T-cell (primary cell): ENCODE measurements around the gene FBLN7. TPM values are rescaled to one million over a fixed set of nuclear protein-coding genes. Genes with fewer than 3 reads are reported as not detected.
A peak's percentile ranks its signal among the peaks of the same experiment; 100 is the strongest.
"Not testable (repeated sequence)": the region's sequence is repeated elsewhere in the genome, so short reads cannot be mapped to it uniquely, and the experiment has no call there.

ENCODE experiments used
- ATAC-seq, 4 experiments: fragments of 200-7000 bp in 3 of 4; fragments of 150-1000 bp in 1 of 4; cut with Tn5 transposase; replicated peaks in 1 of 4; 1 replicate in 3 of 4; 2 replicates in 1 of 4; pipeline ENCODE4 v1.10.0; 2021; ENCODE audit warnings: moderate library complexity in 3 of 4, mild to moderate bottlenecking in 2 of 4, moderate number of reproducible peaks in 1 of 4
- CTCF ChIA-PET, 2 donors: fragments of 300-600 bp; sonication (Branson Sonifier 250); formaldehyde crosslinking; loops; one replicate each; lab custom pipeline; 2022; ENCODE audit warnings: antibody characterized with exemption in 2 of 2; lab: Charles Lee
- POLR2A ChIA-PET, 2 donors: fragments of 300-600 bp; sonication (Branson Sonifier 250); formaldehyde crosslinking; loops; one replicate each; lab custom pipeline; 2022; ENCODE audit warnings: antibody characterized with exemption in 2 of 2; lab: Charles Lee
- DNase-seq, 35 experiments: peaks; one replicate each; pipeline versions ENCODE4 v3.0.0 to v3.0.0-alpha.2; 2013 to 2023
- H3K27ac ChIP-seq: one replicate; pipeline ENCODE4 v1.5.1; 2013; ENCODE audit warnings: low read length
- H3K27me3 ChIP-seq, 2 experiments: replicated peaks in 1 of 2; 1 replicate in 1 of 2; 2 replicates in 1 of 2; pipeline versions ENCODE4 v1.6.1 to v1.7.0; 2013; ENCODE audit warnings: low read length in 1 of 2, mixed read lengths in 1 of 2; ENCODE audit not compliant: control insufficient read depth in 2 of 2, insufficient read depth in 2 of 2; ENCODE audit errors: extremely low read depth in 1 of 2
- H3K36me3 ChIP-seq, 2 donors: 1 replicate in 1 of 2; 2 replicates in 1 of 2; pipeline versions ENCODE4 v1.6.1 to v1.7.0; 2013; ENCODE audit warnings: low read length in 1 of 2; ENCODE audit not compliant: control insufficient read depth in 2 of 2, insufficient read depth in 1 of 2; ENCODE audit errors: extremely low read depth in 1 of 2
- H3K4me1 ChIP-seq, 2 experiments: 1 replicate in 1 of 2; 2 replicates in 1 of 2; pipeline versions ENCODE4 v1.6.1 to v1.7.0; 2013; ENCODE audit warnings: low read length in 2 of 2, mixed read lengths in 1 of 2; ENCODE audit not compliant: insufficient read depth in 2 of 2, control insufficient read depth in 1 of 2; ENCODE audit errors: extremely low read depth in 1 of 2
- H3K4me3 ChIP-seq, 2 donors: 1 replicate in 1 of 2; 2 replicates in 1 of 2; pipeline versions ENCODE4 v1.5.1 to v1.7.0; 2013; ENCODE audit warnings: mild to moderate bottlenecking in 2 of 2, low read length in 1 of 2, moderate library complexity in 1 of 2; ENCODE audit not compliant: control insufficient read depth in 1 of 2; ENCODE audit errors: extremely low read depth in 1 of 2
- H3K9me3 ChIP-seq: 2 replicates; pipeline ENCODE4 v1.7.0; 2013
- H3K27ac Mint-ChIP-seq, 2 donors: one replicate each; pipeline ENCODE4 v1.8.0; 2020 to 2021; ENCODE audit warnings: mild to moderate bottlenecking in 2 of 2, mixed read lengths in 2 of 2
- H3K27me3 Mint-ChIP-seq, 2 donors: one replicate each; pipeline ENCODE4 v1.8.0; 2021 to 2022; ENCODE audit warnings: mixed read lengths in 2 of 2
- H3K36me3 Mint-ChIP-seq: one replicate; pipeline ENCODE4 v1.8.0; 2021; ENCODE audit warnings: mixed read lengths
- H3K4me1 Mint-ChIP-seq, 3 donors: one replicate each; pipeline ENCODE4 v1.8.0; 2020 to 2022; ENCODE audit warnings: mixed read lengths in 3 of 3, mild to moderate bottlenecking in 1 of 3
- H3K4me3 Mint-ChIP-seq, 3 donors: one replicate each; pipeline ENCODE4 v1.8.0; 2020 to 2022; ENCODE audit warnings: mild to moderate bottlenecking in 3 of 3, mixed read lengths in 3 of 3, moderate library complexity in 3 of 3
- H3K9me3 Mint-ChIP-seq, 3 donors: one replicate each; pipeline ENCODE4 v1.8.0; 2020 to 2022; ENCODE audit warnings: mixed read lengths in 3 of 3
- WGBS: methylation state at CpG from one replicate; pipeline ENCODE4 v1.1.5; 2013; ENCODE audit warnings: missing lambda C conversion rate; ENCODE audit not compliant: insufficient coverage; 5-methylcytosine and 5-hydroxymethylcytosine counted together
- total RNA-seq, 35 experiments: library from RNA in 6 of 35; stranded (reverse) in 6 of 35; fragments of 120-200 nt in 1 of 35; gene quantifications; one replicate each; pipeline versions ENCODE4 v1.2.1 to v1.2.4 and lab custom pipeline; 2013 to 2026

FBLN7 gene
- total RNA-seq, 5 donors from 2014 or later (not counting 1 experiment from before 2014, with no cell fraction given): 11.9 to 68.5 (median 48.8) TPM

DNA sequence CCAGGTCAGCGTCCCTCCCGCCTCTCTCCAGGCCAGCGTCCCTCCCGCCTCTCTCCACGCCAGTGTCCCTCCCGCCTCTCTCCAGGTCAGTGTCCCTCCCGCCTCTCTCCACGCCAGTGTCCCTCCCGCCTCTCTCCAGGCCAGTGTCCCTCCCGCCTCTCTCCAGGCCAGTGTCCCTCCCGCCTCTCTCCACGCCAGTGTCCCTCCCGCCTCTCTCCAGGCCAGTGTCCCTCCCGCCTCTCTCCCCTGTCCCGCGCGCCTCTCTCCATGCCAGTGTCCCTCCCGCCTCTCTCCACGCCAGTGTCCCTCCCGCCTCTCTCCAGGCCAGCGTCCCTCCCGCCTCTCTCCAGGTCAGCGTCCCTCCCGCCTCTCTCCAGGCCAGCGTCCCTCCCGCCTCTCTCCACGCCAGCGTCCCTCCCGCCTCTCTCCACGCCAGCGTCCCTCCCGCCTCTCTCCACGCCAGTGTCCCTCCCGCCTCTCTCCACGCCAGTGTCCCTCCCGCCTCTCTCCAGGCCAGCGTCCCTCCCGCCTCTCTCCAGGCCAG, 1.5 kb downstream of the FBLN7 start:
- not testable (repeated sequence) for H3K4me3 ChIP-seq

DNA sequence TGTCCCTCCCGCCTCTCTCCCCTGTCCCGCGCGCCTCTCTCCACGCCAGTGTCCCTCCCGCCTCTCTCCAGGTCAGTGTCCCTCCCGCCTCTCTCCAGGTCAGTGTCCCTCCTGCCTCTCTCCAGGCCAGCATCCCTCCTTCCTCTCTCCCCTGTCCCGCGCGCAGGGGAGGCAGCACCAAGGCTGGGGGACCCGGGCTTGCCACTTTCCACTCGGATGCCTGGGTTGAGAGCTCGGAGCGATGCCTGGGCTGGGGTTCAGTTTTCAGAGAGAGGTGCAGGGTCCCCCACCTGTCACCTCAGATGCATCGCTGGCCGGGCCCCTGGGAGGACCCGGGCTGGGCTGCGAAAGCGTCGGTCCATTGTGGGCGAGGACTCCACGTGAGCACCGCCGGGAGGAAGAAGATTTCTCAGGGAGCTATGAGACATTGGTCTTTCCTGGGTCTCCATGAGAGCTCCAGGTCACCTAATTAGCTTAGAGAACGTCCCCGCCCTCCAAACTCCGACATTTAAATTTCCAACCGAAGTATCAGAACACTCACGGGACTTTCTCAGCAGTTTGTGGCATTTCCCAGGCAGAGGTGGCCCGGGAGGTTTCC, 2.1 kb downstream of the FBLN7 start:
- Mint-ChIP-seq H3K27me3 (peaks cover 6 to 36% of the 10 kb centered on the region in 2 donors), H3K27ac (no peak overlapping the region), H3K4me3 (peak overlapping the region in 2 of 3 donors; percentile 28 to 54), H3K36me3 (peaks cover 9% of the 10 kb centered on the region), H3K9me3 (no peaks in the 10 kb centered on the region), H3K4me1 (peaks cover 5 to 15% (median 10%) of the 10 kb centered on the region in 3 donors)
- no peak overlapping the region for H3K4me3 ChIP-seq
- ATAC-seq: no peak
- H3K27ac ChIP-seq: no peak overlapping the region
- no peaks in the 10 kb centered on the region for H3K36me3 ChIP-seq
- peaks cover 2 to 13% of the 10 kb centered on the region in 2 experiments for H3K4me1 ChIP-seq
- 33% methylated on average over 28 of the region's 30 CpGs for WGBS
- H3K9me3 ChIP-seq: no peaks in the 10 kb centered on the region
- H3K27me3 ChIP-seq: peaks cover 0 to 44% of the 10 kb centered on the region in 2 experiments
- POLR2A ChIA-PET: no interaction called here
- CTCF ChIA-PET: no interaction called here
- DNase-seq: no peak

More for the DNA sequence above, 1.5 kb downstream of the FBLN7 start:
- H3K9me3 ChIP-seq, POLR2A ChIA-PET, H3K36me3 ChIP-seq, ATAC-seq, DNase-seq, CTCF ChIA-PET, H3K27ac Mint-ChIP-seq, H3K9me3 Mint-ChIP-seq, H3K36me3 Mint-ChIP-seq, H3K27ac ChIP-seq: not testable (repeated sequence)
- H3K4me3 Mint-ChIP-seq: peak overlapping the region in 1 of 3 donors; percentile 54
- H3K4me1 Mint-ChIP-seq: peaks cover 5 to 15% (median 10%) of the 10 kb centered on the region in 3 donors
- 15% methylated on average over 25 of the region's 38 CpGs for WGBS
- Histone ChIP-seq H3K27me3 (peaks cover 0 to 44% of the 10 kb centered on the region in 2 experiments), H3K4me1 (peaks cover 2 to 13% of the 10 kb centered on the region in 2 experiments)
- peaks cover 6 to 36% of the 10 kb centered on the region in 2 donors for H3K27me3 Mint-ChIP-seq

- H3K4me3 ChIP-seq: no peak overlapping the region
- no peaks in the 10 kb centered on the region for H3K36me3 ChIP-seq
- ATAC-seq (no peak), DNase-seq (no peak)
- no peaks in the 10 kb centered on the region for H3K9me3 ChIP-seq
- Mint-ChIP-seq H3K27me3 (peaks cover 6 to 32% of the 10 kb centered on the region in 2 donors), H3K4me3 (peak overlapping the region in 2 of 3 donors; percentile 3 to 54), H3K36me3 (peaks cover 9% of the 10 kb centered on the region), H3K9me3 (no peaks in the 10 kb centered on the region), H3K27ac (no peak overlapping the region), H3K4me1 (peaks cover 5 to 14% (median 10%) of the 10 kb centered on the region in 3 donors)
- H3K27me3 ChIP-seq: peaks cover 0 to 44% of the 10 kb centered on the region in 2 experiments
- ChIA-PET POLR2A (interaction anchor here in 1 of 2 donors (0.6 kb wide), 1 partner anchor 128 kb away, joined by 4 read pairs; no protein-coding TSS in a partner anchor), CTCF (no interaction called here)
- WGBS: 97% methylated on average over 11 of the region's 20 CpGs
- H3K4me1 ChIP-seq: peaks cover 2 to 13% of the 10 kb centered on the region in 2 experiments
- no peak overlapping the region for H3K27ac ChIP-seq
These were observed 2.9 kb downstream of the FBLN7 start for GRCh38 chr2:112140899-112141625.

- Mint-ChIP-seq H3K4me3 (no peak overlapping the region), H3K27ac (no peak overlapping the region), H3K27me3 (peaks cover 3 to 27% of the 10 kb centered on the region in 2 donors), H3K36me3 (peaks cover 5% of the 10 kb centered on the region), H3K9me3 (no peaks in the 10 kb centered on the region), H3K4me1 (peaks cover 5 to 11% (median 10%) of the 10 kb centered on the region in 3 donors)
- DNase-seq: no peak
- peaks cover 2 to 13% of the 10 kb centered on the region in 2 experiments for H3K4me1 ChIP-seq
- ChIA-PET CTCF (no interaction called here), POLR2A (interaction anchor here in 1 of 2 donors (0.6 kb wide), 1 partner anchor 128 kb away, joined by 4 read pairs; no protein-coding TSS in a partner anchor)
- no peak overlapping the region for H3K4me3 ChIP-seq
- H3K36me3 ChIP-seq: no peaks in the 10 kb centered on the region
- WGBS: 57% methylated on average over 3 of the region's 7 CpGs
- no peaks in the 10 kb centered on the region for H3K9me3 ChIP-seq
- H3K27me3 ChIP-seq: peaks cover 0 to 40% of the 10 kb centered on the region in 2 experiments
- ATAC-seq: no peak
- no peak overlapping the region for H3K27ac ChIP-seq
These were observed 3.4 kb downstream of the FBLN7 start for GRCh38 chr2:112141626-112142007.

GRCh38 chr2:112142525-112143078, 4.4 kb downstream of the FBLN7 start:
- ChIA-PET POLR2A (no interaction called here), CTCF (no interaction called here)
- no peak for DNase-seq
- H3K36me3 Mint-ChIP-seq: peaks cover 1% of the 10 kb centered on the region
- 90% methylated on average over 7 of the region's 8 CpGs for WGBS
- peaks cover 0 to 31% of the 10 kb centered on the region in 2 experiments for H3K27me3 ChIP-seq
- H3K4me3 ChIP-seq: no peak overlapping the region
- H3K27ac Mint-ChIP-seq: no peak overlapping the region
- no peaks in the 10 kb centered on the region for H3K9me3 ChIP-seq
- peaks cover 2 to 9% of the 10 kb centered on the region in 2 experiments for H3K4me1 ChIP-seq
- peaks cover 2 to 8% (median 6%) of the 10 kb centered on the region in 3 donors for H3K4me1 Mint-ChIP-seq
- H3K36me3 ChIP-seq: no peaks in the 10 kb centered on the region
- no peak overlapping the region for H3K4me3 Mint-ChIP-seq
- H3K9me3 Mint-ChIP-seq: no peaks in the 10 kb centered on the region
- peaks cover under 1 to 21% of the 10 kb centered on the region in 2 donors for H3K27me3 Mint-ChIP-seq
- H3K27ac ChIP-seq: no peak overlapping the region
- ATAC-seq: no peak

DNA sequence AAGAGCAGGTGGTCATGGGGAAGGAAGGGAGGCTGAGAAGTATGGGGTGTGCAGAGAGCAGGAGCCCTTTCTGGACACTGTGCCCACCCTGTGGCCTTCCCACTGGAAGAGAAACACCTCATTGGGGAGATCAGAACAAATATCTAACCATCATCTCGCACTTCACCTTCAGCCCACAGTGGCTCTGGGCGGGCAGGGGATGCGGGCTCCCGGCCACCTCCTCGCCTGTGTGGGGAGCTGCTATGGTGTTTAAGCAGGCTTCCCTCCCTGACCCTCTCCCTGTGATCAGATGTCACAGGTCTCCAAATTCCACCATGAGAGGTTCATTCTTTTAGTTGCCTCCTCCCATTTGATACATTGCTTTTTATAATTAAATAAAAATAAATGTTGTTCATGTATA, 5.0 kb downstream of the FBLN7 start:
- no peak overlapping the region for H3K27ac Mint-ChIP-seq
- no peak for DNase-seq
- H3K4me3 ChIP-seq: no peak overlapping the region

More for the DNA sequence above, 5.0 kb downstream of the FBLN7 start:
- WGBS: no CpG with 5 or more reads among the region's 5 CpGs
- H3K36me3 ChIP-seq: no peaks in the 10 kb centered on the region
- peaks cover 0 to 17% of the 10 kb centered on the region in 2 donors for H3K27me3 Mint-ChIP-seq
- no peaks in the 10 kb centered on the region for H3K36me3 Mint-ChIP-seq
- H3K4me1 ChIP-seq: peaks cover 0 to 7% of the 10 kb centered on the region in 2 experiments
- ChIA-PET POLR2A (no interaction called here), CTCF (no interaction called here)
- no peaks in the 10 kb centered on the region for H3K9me3 ChIP-seq
- peaks cover 0 to 25% of the 10 kb centered on the region in 2 experiments for H3K27me3 ChIP-seq
- H3K4me3 Mint-ChIP-seq: no peak overlapping the region
- ATAC-seq: no peak
- peaks cover 0 to 3% (median 2%) of the 10 kb centered on the region in 3 donors for H3K4me1 Mint-ChIP-seq
- H3K9me3 Mint-ChIP-seq: no peaks in the 10 kb centered on the region
- H3K27ac ChIP-seq: no peak overlapping the region
